Astrocyte (in vitro differentiated cells and primary cell): Measurements from ENCODE around the gene NLN.

ENCODE experiments used
- CTCF ChIP-seq: IDR thresholded peaks from 2 replicates; pipeline ENCODE4 v1.5.1; 2011; ENCODE audit warnings: low read depth, mild to moderate bottlenecking, inconsistent platforms, low read length, moderate library complexity; ENCODE audit not compliant: insufficient read depth
- EZH2 ChIP-seq: IDR thresholded peaks from 2 replicates; pipeline ENCODE4 v1.6.1; 2012; ENCODE audit warnings: mild to moderate bottlenecking, low read length, inconsistent platforms; ENCODE audit not compliant: insufficient read depth

GRCh38 chr5:65765582-65765981 lies 43.6 kb downstream of the NLN start:
- TF ChIP-seq EZH2 (no peak), CTCF (no peak)
